Measurements from ENCODE around the gene CACNA2D3.

Gene CACNA2D3

GRCh38 chr3:54206874-54207273 is 84.5 kb downstream of the CACNA2D3 start:
- no peak for TF ChIP-seq CTCF (IDR thresholded peaks at IDR 0.05)

GRCh38 chr3:54211097-54211496 is 88.7 kb downstream of the CACNA2D3 start:
- no peak for TF ChIP-seq CTCF (IDR thresholded peaks at IDR 0.05)

GRCh38 chr3:54212723-54213122 is 90.4 kb downstream of the CACNA2D3 start:
- TF ChIP-seq CTCF (IDR thresholded peaks at IDR 0.05): no peak

GRCh38 chr3:54213907-54214306 is 91.6 kb downstream of the CACNA2D3 start:
- TF ChIP-seq CTCF (IDR thresholded peaks at IDR 0.05): no peak

- TF ChIP-seq CTCF (IDR thresholded peaks at IDR 0.05): no peak
Observed at GRCh38 chr3:54214845-54215244, 92.5 kb downstream of the CACNA2D3 start.

- no peak for TF ChIP-seq CTCF (IDR thresholded peaks at IDR 0.05)
Observed at GRCh38 chr3:54215521-54215920, 93.2 kb downstream of the CACNA2D3 start.

- TF ChIP-seq CTCF (IDR thresholded peaks at IDR 0.05): no peak
Observed at GRCh38 chr3:54217828-54218227, 95.5 kb downstream of the CACNA2D3 start.

- no peak for TF ChIP-seq CTCF (IDR thresholded peaks at IDR 0.05)
Observed at GRCh38 chr3:54222316-54222715, 100.0 kb downstream of the CACNA2D3 start.

Data from LNCAP (cell line).